ENCODE results near the gene CFAP77.

The CFAP77 gene

GRCh38 chr9:132451276-132451675 is 41.3 kb downstream of the CFAP77 start:
- DNase-seq (ENCODE audit: low spot score), result no peak
- no peak for TF ChIP-seq CTCF (IDR thresholded peaks at IDR 0.05; ENCODE audit: extremely low read depth, missing control alignments)

- DNase-seq (ENCODE audit: low spot score), result no peak
- TF ChIP-seq CTCF (IDR thresholded peaks at IDR 0.05; ENCODE audit: extremely low read depth, missing control alignments), result no peak
Measured at GRCh38 chr9:132456241-132456640, 46.2 kb downstream of the CFAP77 start.

GRCh38 chr9:132457504-132458236 is 47.7 kb downstream of the CFAP77 start:
- DNase-seq (ENCODE audit: low spot score), result no peak
- TF ChIP-seq CTCF (IDR thresholded peaks at IDR 0.05; ENCODE audit: extremely low read depth, missing control alignments), result no peak

- TF ChIP-seq CTCF (IDR thresholded peaks at IDR 0.05; ENCODE audit: extremely low read depth, missing control alignments), result no peak
- DNase-seq (ENCODE audit: low spot score), result no peak
Measured at GRCh38 chr9:132458432-132458831, 48.4 kb downstream of the CFAP77 start.

GRCh38 chr9:132459661-132460060 is 49.6 kb downstream of the CFAP77 start:
- no peak for TF ChIP-seq CTCF (IDR thresholded peaks at IDR 0.05; ENCODE audit: extremely low read depth, missing control alignments)
- DNase-seq (ENCODE audit: low spot score), result no peak

DNA sequence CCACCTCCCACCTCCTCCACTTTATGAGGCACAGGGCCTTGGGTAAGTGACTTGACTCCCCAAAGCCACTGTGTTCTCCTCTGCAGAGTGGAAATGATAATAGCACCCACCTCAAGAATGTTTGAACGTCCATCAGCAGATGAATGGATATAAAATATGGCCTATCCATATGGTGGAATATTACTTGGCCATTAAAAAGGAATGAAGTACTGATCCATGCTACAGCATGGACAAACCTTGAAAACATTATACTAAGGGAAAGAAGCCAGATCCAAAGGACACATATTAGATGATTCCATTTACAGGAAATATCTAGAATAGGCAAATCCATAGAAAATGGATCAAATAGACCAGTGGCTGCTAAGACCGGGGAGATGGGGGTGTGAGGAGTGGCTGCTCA is 50.2 kb downstream of the CFAP77 start:
- DNase-seq (ENCODE audit: low spot score), result no peak
- TF ChIP-seq CTCF (IDR thresholded peaks at IDR 0.05; ENCODE audit: extremely low read depth, missing control alignments), result no peak

- DNase-seq (ENCODE audit: low spot score), result no peak
- no peak for TF ChIP-seq CTCF (IDR thresholded peaks at IDR 0.05; ENCODE audit: extremely low read depth, missing control alignments)
Measured at GRCh38 chr9:132461281-132461896, 51.4 kb downstream of the CFAP77 start.
